ENCODE measurements around the gene SLC12A1.

Gene SLC12A1

DNA sequence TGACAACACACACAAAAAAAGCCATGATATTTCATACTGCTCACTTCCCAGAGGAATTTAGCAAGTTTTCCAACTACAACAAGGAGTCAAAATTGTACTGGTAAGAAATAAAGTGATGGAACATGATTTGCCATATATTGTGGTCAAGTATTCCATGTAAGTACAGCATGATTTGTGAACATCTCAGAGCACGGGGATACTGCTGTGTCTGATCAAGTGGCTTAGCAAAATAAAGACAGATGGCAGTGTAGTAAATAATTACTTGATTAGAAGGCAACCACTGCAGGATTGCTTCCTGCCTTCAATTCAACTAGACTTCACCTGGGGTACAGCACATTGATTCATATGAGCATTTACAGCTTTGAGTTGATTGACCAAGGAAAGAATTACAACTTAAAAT is 73.5 kb downstream of the SLC12A1 start:
- no peaks in the 10 kb centered on the region for H3K36me3 ChIP-seq (ENCODE audit: control insufficient read depth, insufficient read depth, low read length)
- WGBS, 2 experiments (ENCODE audit: insufficient coverage in 2 of 2): 70% methylated on average over 1 of the region's 1 CpG; no CpG with 5 or more reads in 1 of the 2 experiments
- no peak overlapping the region for H3K4me3 ChIP-seq (ENCODE audit: extremely low read depth, insufficient read depth, low read length, poor library complexity, severe bottlenecking)
- H3K27ac ChIP-seq (ENCODE audit: low read depth, low read length, severe bottlenecking): no peak overlapping the region
- H3K4me1 ChIP-seq (ENCODE audit: control insufficient read depth, insufficient read depth, low read length, poor library complexity, severe bottlenecking): no peaks in the 10 kb centered on the region
- no peaks in the 10 kb centered on the region for H3K9me3 ChIP-seq (ENCODE audit: control insufficient read depth, low read length)

DNA sequence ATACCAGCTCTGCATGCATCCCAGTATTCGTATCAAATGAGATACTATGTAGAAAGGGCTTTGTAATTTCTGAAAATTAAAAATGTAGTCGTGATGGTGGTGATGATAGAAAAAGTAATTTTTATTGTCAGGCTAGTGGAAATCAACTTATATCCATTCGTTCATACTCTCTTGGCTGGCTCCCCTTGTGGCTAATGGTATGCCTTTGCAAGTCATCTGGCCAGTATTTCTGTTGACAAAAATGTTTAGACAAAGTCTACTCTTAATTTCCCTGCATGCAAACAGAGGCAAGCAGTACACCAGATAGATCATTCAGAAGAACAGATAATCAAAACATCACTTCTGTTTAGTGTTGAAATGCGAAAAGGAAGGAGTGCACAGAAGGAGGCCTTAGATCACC is 75.6 kb downstream of the SLC12A1 start:
- Histone ChIP-seq H3K27ac (ENCODE audit: low read depth, low read length, severe bottlenecking) (no peak overlapping the region), H3K4me3 (ENCODE audit: extremely low read depth, insufficient read depth, low read length, poor library complexity, severe bottlenecking) (no peak overlapping the region), H3K4me1 (ENCODE audit: control insufficient read depth, insufficient read depth, low read length, poor library complexity, severe bottlenecking) (peaks cover 7% of the 10 kb centered on the region), H3K36me3 (ENCODE audit: control insufficient read depth, insufficient read depth, low read length) (no peaks in the 10 kb centered on the region), H3K9me3 (ENCODE audit: control insufficient read depth, low read length) (no peaks in the 10 kb centered on the region)
- WGBS, 2 experiments (ENCODE audit: insufficient coverage in 2 of 2): 93 to 100% methylated on average over 2 to 3 of the region's 4 CpGs

DNA sequence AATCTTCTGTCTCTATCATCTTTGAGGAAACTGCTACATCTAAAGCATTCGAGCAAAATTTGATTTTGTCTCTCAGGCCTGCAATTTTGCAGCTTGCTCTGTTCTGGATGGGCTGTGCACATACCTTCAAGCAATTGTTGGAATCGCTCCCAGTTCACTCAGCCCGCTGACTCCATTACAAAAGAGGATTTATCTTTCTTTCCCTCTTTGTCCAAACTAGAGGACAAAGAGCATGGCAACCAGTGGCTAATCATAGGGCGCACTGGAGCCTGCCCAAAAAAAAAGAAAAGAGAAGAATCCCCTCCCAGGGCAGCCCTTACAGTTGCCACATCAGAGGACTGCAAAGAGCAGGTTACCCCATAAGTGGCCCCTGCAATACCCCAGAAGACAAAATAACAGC is 76.1 kb downstream of the SLC12A1 start:
- peaks cover 7% of the 10 kb centered on the region for H3K4me1 ChIP-seq (ENCODE audit: control insufficient read depth, insufficient read depth, low read length, poor library complexity, severe bottlenecking)
- H3K9me3 ChIP-seq (ENCODE audit: control insufficient read depth, low read length): no peaks in the 10 kb centered on the region
- no peak overlapping the region for H3K27ac ChIP-seq (ENCODE audit: low read depth, low read length, severe bottlenecking)
- no peak overlapping the region for H3K4me3 ChIP-seq (ENCODE audit: extremely low read depth, insufficient read depth, low read length, poor library complexity, severe bottlenecking)
- H3K36me3 ChIP-seq (ENCODE audit: control insufficient read depth, insufficient read depth, low read length): no peaks in the 10 kb centered on the region
- WGBS, 2 experiments (ENCODE audit: insufficient coverage in 2 of 2): 96 to 100% methylated on average over 3 of the region's 4 CpGs

DNA sequence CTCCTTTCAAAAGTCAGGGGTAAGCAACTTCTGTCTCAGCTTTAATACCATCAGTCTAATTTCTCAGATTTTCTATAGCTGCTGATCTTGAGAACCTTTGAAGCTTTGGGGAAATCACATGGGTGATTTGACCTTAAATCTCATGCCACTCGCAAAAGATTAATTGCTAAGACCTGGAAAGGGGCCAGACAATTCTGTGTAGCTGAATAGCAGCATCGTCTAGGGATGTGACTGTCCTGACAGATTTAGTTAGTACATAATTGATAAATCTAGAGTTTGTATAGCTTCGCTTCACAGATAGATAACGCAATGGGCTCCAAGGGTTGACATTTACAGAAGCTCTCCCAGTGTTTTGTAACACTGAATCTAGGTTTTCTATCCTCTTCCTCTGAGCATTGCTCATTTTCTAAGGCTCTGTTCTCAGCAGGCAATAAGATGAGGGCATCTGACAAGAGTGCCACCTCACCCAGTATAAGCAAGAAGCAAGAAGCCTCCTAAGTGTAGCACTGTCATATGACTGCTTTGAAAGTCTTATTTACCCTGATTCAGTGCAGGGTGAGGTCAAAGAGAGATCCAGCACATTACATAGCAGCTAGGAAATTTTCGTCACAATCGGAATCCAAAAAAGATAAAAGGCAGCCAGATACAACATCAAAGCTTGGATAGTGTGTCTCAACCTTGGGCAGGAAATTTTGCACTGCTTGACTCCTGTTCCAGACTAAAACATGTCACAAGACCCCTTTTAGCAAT is 77.5 kb downstream of the SLC12A1 start:
- 84 to 94% methylated on average over 3 to 4 of the region's 6 CpGs for WGBS, 2 experiments (ENCODE audit: insufficient coverage in 2 of 2)

DNA sequence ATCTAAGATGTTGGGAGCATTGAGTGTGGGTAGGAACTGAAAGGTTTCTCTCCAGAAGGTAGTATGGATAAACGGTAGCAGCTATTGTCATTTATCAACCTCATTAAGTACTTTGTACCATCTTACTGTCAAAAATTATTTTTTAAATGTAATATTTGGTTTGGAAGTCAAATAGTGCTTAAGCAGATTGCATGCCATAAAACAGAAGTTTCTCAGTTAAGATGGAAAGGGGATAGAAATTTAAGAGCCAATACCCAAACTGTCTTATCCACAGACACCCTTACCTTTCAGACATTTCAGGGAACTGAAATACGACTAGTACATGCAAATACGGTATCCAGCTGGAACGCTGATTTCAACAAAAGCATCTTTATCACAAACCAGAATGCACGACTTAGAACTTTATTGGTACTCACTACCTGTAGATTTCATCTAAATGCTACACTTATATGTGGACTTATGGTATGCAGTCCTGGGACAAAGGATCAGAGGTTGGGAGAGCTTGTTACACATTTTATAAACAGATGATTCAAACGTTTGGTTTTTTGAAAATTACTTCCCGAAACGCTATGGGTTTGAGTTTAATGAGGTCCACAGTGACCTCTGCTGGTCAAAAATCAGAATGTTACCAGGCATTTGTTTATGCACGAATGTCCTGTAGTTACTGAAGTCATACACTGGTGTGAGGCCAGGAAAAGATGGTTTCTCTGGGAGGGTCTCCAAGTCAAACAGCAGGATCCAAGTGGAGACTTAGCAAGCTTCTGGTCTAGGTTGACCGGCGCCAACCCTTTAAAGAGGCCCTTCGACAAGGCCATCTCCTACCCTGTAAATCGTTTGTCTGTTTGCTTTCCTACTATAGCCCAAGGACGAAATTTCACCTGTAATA is 79.5 kb downstream of the SLC12A1 start:
- Histone ChIP-seq H3K4me3 (ENCODE audit: extremely low read depth, insufficient read depth, low read length, poor library complexity, severe bottlenecking) (no peak overlapping the region), H3K27ac (ENCODE audit: low read depth, low read length, severe bottlenecking) (no peak overlapping the region), H3K36me3 (ENCODE audit: control insufficient read depth, insufficient read depth, low read length) (no peaks in the 10 kb centered on the region), H3K9me3 (ENCODE audit: control insufficient read depth, low read length) (no peaks in the 10 kb centered on the region), H3K4me1 (ENCODE audit: control insufficient read depth, insufficient read depth, low read length, poor library complexity, severe bottlenecking) (peaks cover 10% of the 10 kb centered on the region)
- 18 to 42% methylated on average over 4 to 7 of the region's 14 CpGs for WGBS, 2 experiments (ENCODE audit: insufficient coverage in 2 of 2)

More for the DNA sequence above, 77.5 kb downstream of the SLC12A1 start:
- Histone ChIP-seq H3K4me1 (ENCODE audit: control insufficient read depth, insufficient read depth, low read length, poor library complexity, severe bottlenecking) (peaks cover 7% of the 10 kb centered on the region), H3K27ac (ENCODE audit: low read depth, low read length, severe bottlenecking) (no peak overlapping the region), H3K9me3 (ENCODE audit: control insufficient read depth, low read length) (no peaks in the 10 kb centered on the region), H3K4me3 (ENCODE audit: extremely low read depth, insufficient read depth, low read length, poor library complexity, severe bottlenecking) (no peak overlapping the region), H3K36me3 (ENCODE audit: control insufficient read depth, insufficient read depth, low read length) (no peaks in the 10 kb centered on the region)

DNA sequence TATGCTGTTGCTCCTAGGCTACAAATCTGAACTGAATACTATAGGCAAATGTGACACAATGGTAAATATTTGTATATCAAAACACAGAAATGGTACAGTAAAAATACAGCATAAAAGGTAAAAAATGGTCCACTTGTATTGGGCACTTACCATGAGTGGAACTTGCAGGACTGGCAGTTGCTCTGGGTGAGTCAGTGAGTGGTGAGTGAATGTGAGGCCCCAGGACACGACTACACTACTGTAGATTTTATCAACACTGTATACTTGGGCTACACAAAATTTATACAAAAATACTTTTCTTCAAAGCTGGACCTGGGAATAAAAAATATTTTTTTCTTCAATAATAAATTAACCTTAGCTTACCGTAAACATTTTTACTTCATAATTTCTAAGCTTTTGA is 83.5 kb downstream of the SLC12A1 start:
- Histone ChIP-seq H3K36me3 (ENCODE audit: control insufficient read depth, insufficient read depth, low read length) (no peaks in the 10 kb centered on the region), H3K4me3 (ENCODE audit: extremely low read depth, insufficient read depth, low read length, poor library complexity, severe bottlenecking) (no peak overlapping the region), H3K4me1 (ENCODE audit: control insufficient read depth, insufficient read depth, low read length, poor library complexity, severe bottlenecking) (peaks cover 10% of the 10 kb centered on the region), H3K27ac (ENCODE audit: low read depth, low read length, severe bottlenecking) (no peak overlapping the region), H3K9me3 (ENCODE audit: control insufficient read depth, low read length) (no peaks in the 10 kb centered on the region)
- 83% methylated on average over 1 of the region's 2 CpGs; no CpG with 5 or more reads in 1 of the 2 experiments for WGBS, 2 experiments (ENCODE audit: insufficient coverage in 2 of 2)

DNA sequence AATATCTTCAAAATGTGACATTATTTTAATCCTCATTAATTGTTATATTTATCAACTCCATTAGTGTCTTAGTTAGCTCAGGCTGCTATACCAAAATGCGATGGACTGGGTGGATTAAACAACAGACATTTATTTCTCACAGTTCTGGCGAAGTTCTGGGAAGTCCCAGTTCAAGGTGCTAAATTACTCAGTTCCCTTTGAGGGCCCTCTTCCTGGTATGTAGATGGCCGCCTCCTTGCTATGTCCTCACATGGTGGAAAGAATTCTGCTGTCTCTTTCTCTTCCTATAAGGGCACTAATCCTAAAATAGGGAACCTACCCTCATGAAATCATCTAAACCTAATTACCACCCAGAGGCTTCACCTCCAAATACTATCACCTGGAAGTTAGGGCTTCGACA is 86.4 kb downstream of the SLC12A1 start:
- Histone ChIP-seq H3K4me1 (ENCODE audit: control insufficient read depth, insufficient read depth, low read length, poor library complexity, severe bottlenecking) (peaks cover 3% of the 10 kb centered on the region), H3K9me3 (ENCODE audit: control insufficient read depth, low read length) (no peaks in the 10 kb centered on the region), H3K4me3 (ENCODE audit: extremely low read depth, insufficient read depth, low read length, poor library complexity, severe bottlenecking) (no peak overlapping the region), H3K36me3 (ENCODE audit: control insufficient read depth, insufficient read depth, low read length) (no peaks in the 10 kb centered on the region), H3K27ac (ENCODE audit: low read depth, low read length, severe bottlenecking) (no peak overlapping the region)
- WGBS, 2 experiments (ENCODE audit: insufficient coverage in 2 of 2): 94 to 100% methylated on average over 2 to 3 of the region's 4 CpGs

DNA sequence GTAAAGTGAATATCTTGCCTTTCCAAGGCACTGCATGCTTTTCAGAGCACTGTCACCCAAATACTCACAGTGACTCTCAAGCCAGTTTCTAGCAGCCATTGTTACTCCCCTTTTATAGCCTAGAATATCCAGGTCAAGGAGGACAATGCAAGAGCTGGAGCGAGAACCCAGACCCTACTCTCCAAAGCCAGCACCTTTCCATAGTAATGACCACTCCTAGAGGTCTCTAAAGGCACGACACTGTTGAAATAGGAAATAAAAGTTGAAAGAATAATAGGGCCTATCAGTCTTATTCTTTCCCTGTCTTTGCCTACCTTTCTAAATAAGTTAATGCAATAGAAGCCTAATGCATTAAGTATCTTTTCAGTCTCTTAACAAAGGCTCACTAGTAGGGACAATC is 91.6 kb downstream of the SLC12A1 start:
- H3K36me3 ChIP-seq (ENCODE audit: control insufficient read depth, insufficient read depth, low read length): no peaks in the 10 kb centered on the region
- no peak overlapping the region for H3K27ac ChIP-seq (ENCODE audit: low read depth, low read length, severe bottlenecking)
- H3K9me3 ChIP-seq (ENCODE audit: control insufficient read depth, low read length): no peaks in the 10 kb centered on the region
- WGBS, 2 experiments (ENCODE audit: insufficient coverage in 2 of 2): no CpG with 5 or more reads among the region's 2 CpGs
- H3K4me1 ChIP-seq (ENCODE audit: control insufficient read depth, insufficient read depth, low read length, poor library complexity, severe bottlenecking): no peaks in the 10 kb centered on the region
- no peak overlapping the region for H3K4me3 ChIP-seq (ENCODE audit: extremely low read depth, insufficient read depth, low read length, poor library complexity, severe bottlenecking)

DNA sequence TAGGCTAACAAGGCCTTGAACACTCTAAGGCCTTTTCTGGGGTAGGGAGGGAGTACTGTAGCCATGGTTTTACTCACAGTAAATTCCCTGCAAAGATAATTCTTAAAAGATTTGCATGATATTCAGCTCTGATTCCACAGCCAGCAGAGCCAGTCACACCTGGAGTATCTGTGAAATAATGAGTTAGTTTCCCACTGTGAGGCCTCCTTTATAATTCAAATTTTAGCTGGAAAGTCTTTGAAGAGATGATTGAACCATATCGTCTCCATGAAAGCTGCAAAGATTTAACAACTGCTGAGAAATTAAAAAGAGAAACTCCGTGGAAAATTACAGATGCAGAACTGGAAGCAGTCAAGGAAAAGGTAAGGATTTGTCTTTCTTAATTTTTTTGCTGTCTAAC is 92.8 kb downstream of the SLC12A1 start:
- Histone ChIP-seq H3K36me3 (ENCODE audit: control insufficient read depth, insufficient read depth, low read length) (no peaks in the 10 kb centered on the region), H3K4me3 (ENCODE audit: extremely low read depth, insufficient read depth, low read length, poor library complexity, severe bottlenecking) (no peak overlapping the region), H3K27ac (ENCODE audit: low read depth, low read length, severe bottlenecking) (no peak overlapping the region), H3K9me3 (ENCODE audit: control insufficient read depth, low read length) (no peaks in the 10 kb centered on the region), H3K4me1 (ENCODE audit: control insufficient read depth, insufficient read depth, low read length, poor library complexity, severe bottlenecking) (no peaks in the 10 kb centered on the region)
- 0 to 8% methylated on average over 2 of the region's 2 CpGs for WGBS, 2 experiments (ENCODE audit: insufficient coverage in 2 of 2)

DNA sequence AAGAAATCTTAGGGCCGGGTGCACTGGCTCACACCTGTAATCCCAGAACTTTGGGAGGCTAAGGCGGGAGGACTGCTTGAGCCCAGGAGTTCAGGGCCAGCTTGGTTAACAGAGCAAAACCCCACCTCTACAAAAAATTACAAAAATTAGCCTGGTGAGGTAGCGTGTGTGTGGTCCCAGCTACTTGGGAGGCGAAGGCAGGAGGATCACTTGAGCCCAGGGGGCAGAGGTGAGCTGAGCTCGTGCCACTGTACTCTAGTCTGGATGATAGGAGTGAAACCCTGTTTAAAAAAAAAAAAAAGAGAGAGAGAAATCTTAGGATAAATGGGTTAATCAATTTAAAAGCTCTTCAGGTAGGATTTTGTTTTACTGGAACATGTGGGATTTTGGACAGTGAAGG is 93.9 kb downstream of the SLC12A1 start:
- 64 to 70% methylated on average over 3 to 4 of the region's 5 CpGs for WGBS, 2 experiments (ENCODE audit: insufficient coverage in 2 of 2)
- no peaks in the 10 kb centered on the region for H3K4me1 ChIP-seq (ENCODE audit: control insufficient read depth, insufficient read depth, low read length, poor library complexity, severe bottlenecking)
- H3K36me3 ChIP-seq (ENCODE audit: control insufficient read depth, insufficient read depth, low read length): no peaks in the 10 kb centered on the region
- no peaks in the 10 kb centered on the region for H3K9me3 ChIP-seq (ENCODE audit: control insufficient read depth, low read length)
- H3K4me3 ChIP-seq (ENCODE audit: extremely low read depth, insufficient read depth, low read length, poor library complexity, severe bottlenecking): no peak overlapping the region
- no peak overlapping the region for H3K27ac ChIP-seq (ENCODE audit: low read depth, low read length, severe bottlenecking)

DNA sequence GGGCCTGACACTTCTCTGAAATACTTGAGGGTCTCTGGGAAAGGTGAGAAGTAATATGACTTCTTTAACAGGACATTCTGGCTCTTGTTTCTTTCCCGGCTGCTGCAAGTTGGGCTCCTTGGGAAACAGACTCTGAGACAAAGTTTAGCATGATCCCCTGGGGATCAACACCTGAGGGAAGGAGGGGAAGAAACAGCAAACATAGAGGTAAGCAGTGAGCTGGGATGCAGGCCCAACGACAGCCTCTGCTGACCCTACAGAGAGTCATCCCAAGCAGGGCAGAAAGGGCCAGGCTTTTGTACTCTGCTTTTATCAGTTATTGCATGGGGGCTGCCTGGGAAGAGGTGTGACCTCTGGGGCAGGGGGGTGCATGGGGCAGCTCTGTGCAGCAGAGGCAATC is 98.3 kb downstream of the SLC12A1 start:
- H3K36me3 ChIP-seq (ENCODE audit: control insufficient read depth, insufficient read depth, low read length): no peaks in the 10 kb centered on the region
- no peaks in the 10 kb centered on the region for H3K4me1 ChIP-seq (ENCODE audit: control insufficient read depth, insufficient read depth, low read length, poor library complexity, severe bottlenecking)
- no peak overlapping the region for H3K4me3 ChIP-seq (ENCODE audit: extremely low read depth, insufficient read depth, low read length, poor library complexity, severe bottlenecking)
- no peak overlapping the region for H3K27ac ChIP-seq (ENCODE audit: low read depth, low read length, severe bottlenecking)
- H3K9me3 ChIP-seq (ENCODE audit: control insufficient read depth, low read length): no peaks in the 10 kb centered on the region
- 79 to 84% methylated on average over 2 of the region's 2 CpGs for WGBS, 2 experiments (ENCODE audit: insufficient coverage in 2 of 2)

Measured in mesodermal cell (in vitro differentiated cells).